Osteoblast (primary cell): ENCODE data around the gene ADAMTSL2. TPM values are rescaled to one million over a fixed set of nuclear protein-coding genes. Genes with fewer than 3 reads are reported as not detected.

Source experiments
- DNase-seq: peaks from one replicate; pipeline ENCODE4 v3.0.0; 2011; ENCODE audit warnings: low spot score, mixed read lengths; ENCODE audit not compliant: insufficient read length; ENCODE audit errors: missing footprints
- H2AFZ ChIP-seq: 2 replicates; pipeline ENCODE4 v1.6.0; 2011; ENCODE audit warnings: mild to moderate bottlenecking, low read length
- H3K27ac ChIP-seq: 2 replicates; pipeline ENCODE4 v1.5.1; 2011; ENCODE audit warnings: mild to moderate bottlenecking, low read depth, low read length, moderate library complexity
- H3K27me3 ChIP-seq: 2 replicates; pipeline ENCODE4 v1.6.0; 2012; ENCODE audit warnings: mild to moderate bottlenecking, control low read depth, inconsistent platforms, low read length, moderate library complexity; ENCODE audit not compliant: insufficient read depth
- H3K36me3 ChIP-seq: 2 replicates; pipeline ENCODE4 v1.5.1; 2011; ENCODE audit warnings: mild to moderate bottlenecking, low read length, control low read depth, moderate library complexity; ENCODE audit not compliant: insufficient read depth
- H3K4me1 ChIP-seq: 2 replicates; pipeline ENCODE4 v1.5.1; 2011; ENCODE audit warnings: mild to moderate bottlenecking, low read length, control low read depth, moderate library complexity; ENCODE audit not compliant: insufficient read depth
- H3K4me2 ChIP-seq: 2 replicates; pipeline ENCODE4 v1.6.0; 2011; ENCODE audit warnings: mild to moderate bottlenecking, low read length; ENCODE audit not compliant: insufficient read depth
- H3K4me3 ChIP-seq: fragments of 200-600 bp; sonication (generic); 3 replicates; pipeline ENCODE4 v1.5.1; 2012; ENCODE audit warnings: mild to moderate bottlenecking, low read length, inconsistent platforms; ENCODE audit not compliant: insufficient read depth
- H3K79me2 ChIP-seq: 2 replicates; pipeline ENCODE4 v1.6.0; 2012; ENCODE audit warnings: mild to moderate bottlenecking, low read length, control low read depth, inconsistent platforms; ENCODE audit not compliant: insufficient read depth
- H3K9me3 ChIP-seq: 2 replicates; pipeline ENCODE4 v1.5.1; 2011; ENCODE audit warnings: low read depth, low read length, control low read depth
- H4K20me1 ChIP-seq: 2 replicates; pipeline ENCODE4 v1.6.0; 2012; ENCODE audit warnings: mild to moderate bottlenecking, low read length, control low read depth; ENCODE audit not compliant: insufficient read depth
- CTCF ChIP-seq: IDR thresholded peaks from 2 replicates; pipeline ENCODE4 v1.5.1; 2011; ENCODE audit warnings: mild to moderate bottlenecking, low read depth, low read length, moderate library complexity; ENCODE audit errors: extremely low read depth
- total RNA-seq: library from RNA; depleted of rRNA; stranded (reverse); fragments of >200 nt; gene quantifications from 2 replicates; pipeline ENCODE4 v1.2.3, GENCODE V29; 2012

The ADAMTSL2 gene
- total RNA-seq: under 0.01 and 0.29 TPM in 2 replicates

GRCh38 chr9:133534346-133535291 is at the start of gene ADAMTSL2:
Gene ADAMTSL2, plus strand, starts transcription at chr9:133534704. Its CDS starts 2,009 bp downstream, at chr9:133536713.
- Histone ChIP-seq H3K9me3 (no peaks in the 10 kb centered on the region), H3K36me3 (no peaks in the 10 kb centered on the region), H2AFZ (peak within 1 kb of the TSS; percentile 51), H4K20me1 (no peaks in the 10 kb centered on the region), H3K27me3 (peaks cover 17% of the 10 kb centered on the region), H3K27ac (no peak within 1 kb of the TSS), H3K4me1 (peaks cover 8% of the 10 kb centered on the region), H3K79me2 (no peaks in the 10 kb centered on the region), H3K4me2 (peak within 1 kb of the TSS; percentile 55), H3K4me3 (peak within 1 kb of the TSS; percentile 28)
- peak; percentile 97 for DNase-seq
- TF ChIP-seq CTCF: no peak

- H3K4me2 ChIP-seq: no peak overlapping the region
- H3K36me3 ChIP-seq: no peaks in the 10 kb centered on the region
- DNase-seq: peak; percentile 64
- H3K4me1 ChIP-seq: no peaks in the 10 kb centered on the region
- H4K20me1 ChIP-seq: no peaks in the 10 kb centered on the region
- no peaks in the 10 kb centered on the region for H3K9me3 ChIP-seq
- no peaks in the 10 kb centered on the region for H3K79me2 ChIP-seq
- TF ChIP-seq CTCF: no peak
- H2AFZ ChIP-seq: no peak overlapping the region
- no peak overlapping the region for H3K4me3 ChIP-seq
- H3K27me3 ChIP-seq: no peaks in the 10 kb centered on the region
- H3K27ac ChIP-seq: no peak overlapping the region
Observed at GRCh38 chr9:133485531-133486260, 48.8 kb upstream of the ADAMTSL2 start.

- H3K27ac ChIP-seq: no peak overlapping the region
- no peaks in the 10 kb centered on the region for H3K9me3 ChIP-seq
- no peaks in the 10 kb centered on the region for H4K20me1 ChIP-seq
- no peaks in the 10 kb centered on the region for H3K27me3 ChIP-seq
- H3K4me1 ChIP-seq: peaks cover 6% of the 10 kb centered on the region
- H3K79me2 ChIP-seq: no peaks in the 10 kb centered on the region
- peak; percentile 70 for DNase-seq
- no peak overlapping the region for H3K4me2 ChIP-seq
- no peak overlapping the region for H2AFZ ChIP-seq
- H3K4me3 ChIP-seq: no peak overlapping the region
- H3K36me3 ChIP-seq: no peaks in the 10 kb centered on the region
- TF ChIP-seq CTCF: no peak
Observed at GRCh38 chr9:133487331-133487725, 47.2 kb upstream of the ADAMTSL2 start.

GRCh38 chr9:133488686-133489252 is 45.7 kb upstream of the ADAMTSL2 start:
- Histone ChIP-seq H3K4me2 (no peak overlapping the region), H3K4me3 (no peak overlapping the region), H3K27me3 (no peaks in the 10 kb centered on the region), H3K36me3 (no peaks in the 10 kb centered on the region), H4K20me1 (no peaks in the 10 kb centered on the region), H2AFZ (no peak overlapping the region), H3K27ac (no peak overlapping the region), H3K9me3 (no peaks in the 10 kb centered on the region), H3K79me2 (no peaks in the 10 kb centered on the region), H3K4me1 (peaks cover 12% of the 10 kb centered on the region)
- DNase-seq: peak; percentile 90
- no peak for TF ChIP-seq CTCF
